Liver (tissue), 3 donors: ENCODE data around the gene RELA.

Source experiments
- EGR1 ChIP-seq, 2 donors: IDR thresholded peaks; 2 replicates each; pipeline ENCODE4 v1.6.1; 2016 to 2018; ENCODE audit warnings: antibody characterized with exemption in 2 of 2, low read depth in 2 of 2
- FOXA1 ChIP-seq: IDR thresholded peaks from 2 replicates; pipeline ENCODE4 v1.6.1; 2016; ENCODE audit warnings: antibody characterized with exemption
- JUND ChIP-seq, 2 donors: IDR thresholded peaks; 2 replicates each; pipeline ENCODE4 v1.6.1; 2016; ENCODE audit warnings: antibody characterized with exemption in 2 of 2
- NR2F2 ChIP-seq: IDR thresholded peaks from 2 replicates; pipeline ENCODE4 v1.6.1; 2016; ENCODE audit warnings: antibody characterized with exemption
- RAD21 ChIP-seq, 2 donors: IDR thresholded peaks; 2 replicates each; pipeline ENCODE4 v1.6.1; 2016; ENCODE audit warnings: antibody characterized with exemption in 2 of 2, mild to moderate bottlenecking in 2 of 2
- SP1 ChIP-seq: IDR thresholded peaks from 2 replicates; pipeline ENCODE4 v1.6.1; 2018; ENCODE audit warnings: antibody characterized with exemption, mild to moderate bottlenecking
- TAF1 ChIP-seq: conservative IDR thresholded peaks from 2 replicates; pipeline ENCODE4 v1.6.1; 2016; ENCODE audit warnings: antibody characterized with exemption, mild to moderate bottlenecking
- YY1 ChIP-seq: IDR thresholded peaks from 2 replicates; pipeline ENCODE4 v1.6.1; 2016; ENCODE audit warnings: antibody characterized with exemption, mild to moderate bottlenecking
- TF ChIP-seq, protein P1 (sequence below): fragments of 150-350 bp; IDR thresholded peaks from 2 replicates; pipeline ENCODE4 v1.5.1; 2017; ENCODE audit warnings: improper control_type of control experiment, low read depth, low read length; ENCODE audit not compliant: missing input control
- TF ChIP-seq, protein P2 (sequence below): IDR thresholded peaks from 2 replicates; pipeline ENCODE4 v1.6.1; 2016; ENCODE audit warnings: antibody characterized with exemption
- TF ChIP-seq, protein P3 (sequence below): IDR thresholded peaks from 2 replicates; pipeline ENCODE4 v1.6.1; 2016; ENCODE audit warnings: antibody characterized with exemption
- TF ChIP-seq, protein P4 (sequence below): IDR thresholded peaks from 2 replicates; pipeline ENCODE4 v1.6.1; 2016; ENCODE audit warnings: antibody characterized with exemption, mild to moderate bottlenecking
- TF ChIP-seq, protein P5 (sequence below): IDR thresholded peaks from 2 replicates; pipeline ENCODE4 v1.6.1; 2016; ENCODE audit warnings: antibody characterized with exemption
- donor health status: healthy.
- donor health status: healthy.

DNA sequence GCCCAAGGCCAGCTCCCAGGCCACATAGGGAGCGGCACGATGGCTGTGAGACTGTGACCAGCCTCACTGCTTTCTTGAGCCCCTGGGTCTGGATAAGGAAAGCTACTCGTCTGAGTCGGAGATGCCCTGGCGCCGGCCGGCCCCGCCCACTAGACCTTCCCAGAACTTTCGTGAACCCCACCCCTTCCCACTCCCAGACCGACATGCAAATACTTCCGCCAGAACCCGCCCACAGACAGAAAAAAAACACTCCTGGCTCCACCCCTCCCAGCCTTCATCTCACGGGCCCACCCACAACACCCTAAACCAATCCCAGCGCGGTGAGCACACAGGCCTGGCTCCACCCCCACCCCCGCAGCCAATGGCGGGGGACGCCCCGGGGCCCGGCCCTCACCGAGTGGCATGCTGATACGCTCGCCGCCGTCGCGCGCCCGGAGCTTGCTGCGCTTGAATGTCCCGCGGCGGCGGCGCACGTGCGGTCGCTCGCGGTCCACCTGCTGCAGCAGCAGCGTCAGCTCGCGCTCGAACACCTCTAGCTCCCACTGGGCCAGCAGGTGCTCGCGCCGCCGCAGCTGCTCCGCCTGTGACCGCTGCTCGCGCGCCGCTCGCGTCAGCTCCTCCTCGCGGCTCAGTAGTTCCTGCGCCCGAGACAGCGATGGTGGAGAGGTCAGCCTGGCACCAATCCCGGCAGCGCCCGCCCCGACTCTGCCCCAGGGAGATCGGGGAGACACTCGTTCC is 55.7 kb downstream of the RELA start:
- TF ChIP-seq, protein P1, sequence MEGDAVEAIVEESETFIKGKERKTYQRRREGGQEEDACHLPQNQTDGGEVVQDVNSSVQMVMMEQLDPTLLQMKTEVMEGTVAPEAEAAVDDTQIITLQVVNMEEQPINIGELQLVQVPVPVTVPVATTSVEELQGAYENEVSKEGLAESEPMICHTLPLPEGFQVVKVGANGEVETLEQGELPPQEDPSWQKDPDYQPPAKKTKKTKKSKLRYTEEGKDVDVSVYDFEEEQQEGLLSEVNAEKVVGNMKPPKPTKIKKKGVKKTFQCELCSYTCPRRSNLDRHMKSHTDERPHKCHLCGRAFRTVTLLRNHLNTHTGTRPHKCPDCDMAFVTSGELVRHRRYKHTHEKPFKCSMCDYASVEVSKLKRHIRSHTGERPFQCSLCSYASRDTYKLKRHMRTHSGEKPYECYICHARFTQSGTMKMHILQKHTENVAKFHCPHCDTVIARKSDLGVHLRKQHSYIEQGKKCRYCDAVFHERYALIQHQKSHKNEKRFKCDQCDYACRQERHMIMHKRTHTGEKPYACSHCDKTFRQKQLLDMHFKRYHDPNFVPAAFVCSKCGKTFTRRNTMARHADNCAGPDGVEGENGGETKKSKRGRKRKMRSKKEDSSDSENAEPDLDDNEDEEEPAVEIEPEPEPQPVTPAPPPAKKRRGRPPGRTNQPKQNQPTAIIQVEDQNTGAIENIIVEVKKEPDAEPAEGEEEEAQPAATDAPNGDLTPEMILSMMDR: no peak
- TF ChIP-seq, protein P2, sequence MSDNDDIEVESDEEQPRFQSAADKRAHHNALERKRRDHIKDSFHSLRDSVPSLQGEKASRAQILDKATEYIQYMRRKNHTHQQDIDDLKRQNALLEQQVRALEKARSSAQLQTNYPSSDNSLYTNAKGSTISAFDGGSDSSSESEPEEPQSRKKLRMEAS: no peak
- TF ChIP-seq, protein P3, sequence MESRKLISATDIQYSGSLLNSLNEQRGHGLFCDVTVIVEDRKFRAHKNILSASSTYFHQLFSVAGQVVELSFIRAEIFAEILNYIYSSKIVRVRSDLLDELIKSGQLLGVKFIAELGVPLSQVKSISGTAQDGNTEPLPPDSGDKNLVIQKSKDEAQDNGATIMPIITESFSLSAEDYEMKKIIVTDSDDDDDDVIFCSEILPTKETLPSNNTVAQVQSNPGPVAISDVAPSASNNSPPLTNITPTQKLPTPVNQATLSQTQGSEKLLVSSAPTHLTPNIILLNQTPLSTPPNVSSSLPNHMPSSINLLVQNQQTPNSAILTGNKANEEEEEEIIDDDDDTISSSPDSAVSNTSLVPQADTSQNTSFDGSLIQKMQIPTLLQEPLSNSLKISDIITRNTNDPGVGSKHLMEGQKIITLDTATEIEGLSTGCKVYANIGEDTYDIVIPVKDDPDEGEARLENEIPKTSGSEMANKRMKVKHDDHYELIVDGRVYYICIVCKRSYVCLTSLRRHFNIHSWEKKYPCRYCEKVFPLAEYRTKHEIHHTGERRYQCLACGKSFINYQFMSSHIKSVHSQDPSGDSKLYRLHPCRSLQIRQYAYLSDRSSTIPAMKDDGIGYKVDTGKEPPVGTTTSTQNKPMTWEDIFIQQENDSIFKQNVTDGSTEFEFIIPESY: no peak
- TF ChIP-seq, protein P4, sequence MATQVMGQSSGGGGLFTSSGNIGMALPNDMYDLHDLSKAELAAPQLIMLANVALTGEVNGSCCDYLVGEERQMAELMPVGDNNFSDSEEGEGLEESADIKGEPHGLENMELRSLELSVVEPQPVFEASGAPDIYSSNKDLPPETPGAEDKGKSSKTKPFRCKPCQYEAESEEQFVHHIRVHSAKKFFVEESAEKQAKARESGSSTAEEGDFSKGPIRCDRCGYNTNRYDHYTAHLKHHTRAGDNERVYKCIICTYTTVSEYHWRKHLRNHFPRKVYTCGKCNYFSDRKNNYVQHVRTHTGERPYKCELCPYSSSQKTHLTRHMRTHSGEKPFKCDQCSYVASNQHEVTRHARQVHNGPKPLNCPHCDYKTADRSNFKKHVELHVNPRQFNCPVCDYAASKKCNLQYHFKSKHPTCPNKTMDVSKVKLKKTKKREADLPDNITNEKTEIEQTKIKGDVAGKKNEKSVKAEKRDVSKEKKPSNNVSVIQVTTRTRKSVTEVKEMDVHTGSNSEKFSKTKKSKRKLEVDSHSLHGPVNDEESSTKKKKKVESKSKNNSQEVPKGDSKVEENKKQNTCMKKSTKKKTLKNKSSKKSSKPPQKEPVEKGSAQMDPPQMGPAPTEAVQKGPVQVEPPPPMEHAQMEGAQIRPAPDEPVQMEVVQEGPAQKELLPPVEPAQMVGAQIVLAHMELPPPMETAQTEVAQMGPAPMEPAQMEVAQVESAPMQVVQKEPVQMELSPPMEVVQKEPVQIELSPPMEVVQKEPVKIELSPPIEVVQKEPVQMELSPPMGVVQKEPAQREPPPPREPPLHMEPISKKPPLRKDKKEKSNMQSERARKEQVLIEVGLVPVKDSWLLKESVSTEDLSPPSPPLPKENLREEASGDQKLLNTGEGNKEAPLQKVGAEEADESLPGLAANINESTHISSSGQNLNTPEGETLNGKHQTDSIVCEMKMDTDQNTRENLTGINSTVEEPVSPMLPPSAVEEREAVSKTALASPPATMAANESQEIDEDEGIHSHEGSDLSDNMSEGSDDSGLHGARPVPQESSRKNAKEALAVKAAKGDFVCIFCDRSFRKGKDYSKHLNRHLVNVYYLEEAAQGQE: no peak
- TF ChIP-seq RAD21 (IDR thresholded peaks at IDR 0.05): no peak
- no peak for TF ChIP-seq TAF1
- TF ChIP-seq, protein P5, sequence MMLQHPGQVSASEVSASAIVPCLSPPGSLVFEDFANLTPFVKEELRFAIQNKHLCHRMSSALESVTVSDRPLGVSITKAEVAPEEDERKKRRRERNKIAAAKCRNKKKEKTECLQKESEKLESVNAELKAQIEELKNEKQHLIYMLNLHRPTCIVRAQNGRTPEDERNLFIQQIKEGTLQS: no peak
- no peak for TF ChIP-seq NR2F2
- TF ChIP-seq YY1: no peak
- TF ChIP-seq JUND (IDR thresholded peaks at IDR 0.05): no peak
- TF ChIP-seq SP1: no peak
- no peak for TF ChIP-seq EGR1 (IDR thresholded peaks at IDR 0.05; ENCODE audit: low read depth in 2 of 2)
- TF ChIP-seq FOXA1: no peak
